GM21423 (cell line): ENCODE data around the gene ZNF366.

Source experiments
- ATAC-seq: cut with Tn5 transposase; IDR thresholded peaks from one replicate; pipeline ENCODE4 v1.9.1; 2021; ENCODE audit warnings: mild to moderate bottlenecking, moderate library complexity; ENCODE audit not compliant: unreplicated experiment

ZNF366 gene

DNA sequence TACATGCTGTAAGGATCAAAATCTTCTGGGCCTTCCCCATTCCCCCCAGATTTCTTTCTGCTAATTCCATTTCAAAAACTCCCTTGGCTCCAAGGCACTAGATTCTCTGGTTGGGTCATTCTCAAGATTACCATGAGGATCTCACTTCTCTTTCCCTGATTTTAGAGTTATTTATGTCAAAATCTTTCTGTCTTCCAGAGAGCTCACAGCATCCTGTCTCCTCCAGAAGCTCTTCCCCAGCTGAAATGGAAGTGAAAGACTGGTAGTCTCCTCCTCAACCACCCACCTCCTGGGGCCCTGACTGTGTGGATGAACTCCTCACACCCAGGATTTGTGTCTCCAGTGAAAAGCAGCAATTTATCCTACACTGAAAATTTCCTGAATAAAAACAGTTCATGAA lies 11.9 kb upstream of the ZNF366 start:
- ATAC-seq = no peak

DNA sequence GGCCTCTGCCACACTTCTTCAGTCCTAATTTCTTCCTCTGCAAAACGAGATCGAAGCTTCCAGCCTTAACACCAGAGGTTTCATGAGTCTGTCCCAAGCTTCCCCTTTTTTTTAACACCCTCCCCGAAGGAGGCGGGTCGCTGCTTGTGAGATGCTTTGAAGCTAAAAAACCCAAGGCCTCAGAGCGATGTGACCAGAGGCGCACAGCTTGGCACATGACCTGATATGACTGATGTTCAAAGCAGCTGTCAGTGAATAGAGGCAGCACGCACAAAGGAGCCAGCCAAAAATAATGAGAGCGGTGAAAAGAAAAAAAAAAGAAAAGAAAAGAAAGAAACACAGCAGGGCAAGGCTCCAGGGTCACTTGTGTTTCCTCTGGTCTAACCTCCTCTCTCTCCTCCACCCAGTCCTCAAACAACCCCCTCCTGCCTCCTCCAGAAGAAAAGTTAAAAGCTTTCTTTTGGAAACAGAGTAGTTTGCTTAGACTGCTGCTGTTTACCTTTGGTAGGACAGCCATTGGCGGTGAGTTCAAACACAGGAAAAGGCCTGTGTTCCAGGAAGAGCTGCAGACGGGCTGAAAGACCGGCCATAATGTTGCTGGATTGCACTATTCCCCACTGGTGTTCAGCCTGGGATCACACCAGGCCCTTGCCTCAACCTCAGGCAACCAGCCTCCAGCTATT lies 10.9 kb upstream of the ZNF366 start:
- ATAC-seq = no peak

DNA sequence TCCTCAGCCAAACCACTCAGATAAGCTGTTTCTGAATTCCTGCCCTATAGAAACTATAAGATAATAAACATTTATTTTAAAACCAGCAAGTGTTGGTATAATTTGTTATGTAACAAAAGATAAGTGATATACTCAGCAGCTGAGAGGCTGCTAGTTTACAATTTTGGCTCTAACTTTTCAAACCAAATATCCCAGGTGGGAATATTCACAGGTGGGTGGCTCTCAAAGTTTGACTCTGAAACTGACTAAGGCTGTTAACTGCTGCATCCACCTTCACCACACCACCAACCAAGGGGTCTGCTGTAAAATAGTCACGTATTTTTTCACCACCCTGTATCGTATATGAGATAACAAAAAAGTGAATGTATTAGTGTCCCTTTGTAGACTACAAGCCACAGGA lies 9.7 kb upstream of the ZNF366 start:
- ATAC-seq = no peak

DNA sequence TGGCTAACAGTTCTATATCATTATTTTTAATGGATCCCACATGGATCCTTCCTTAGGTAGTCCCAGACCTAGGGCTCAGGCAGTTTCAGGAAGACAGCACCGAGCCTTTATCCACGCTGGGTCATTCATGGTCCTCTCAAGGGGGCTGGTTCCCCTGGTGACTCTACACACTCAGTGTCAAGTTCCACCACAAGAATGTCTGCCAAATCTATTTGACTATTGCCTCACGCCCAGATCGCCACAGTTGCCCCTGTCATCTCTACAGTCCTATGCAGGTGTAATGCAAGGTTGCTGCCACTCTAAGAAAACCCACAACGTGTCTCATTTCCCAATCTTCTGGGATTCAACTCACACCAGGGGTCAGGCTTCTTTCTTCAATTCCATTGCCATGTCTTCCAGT lies 8.0 kb upstream of the ZNF366 start:
- no peak for ATAC-seq

DNA sequence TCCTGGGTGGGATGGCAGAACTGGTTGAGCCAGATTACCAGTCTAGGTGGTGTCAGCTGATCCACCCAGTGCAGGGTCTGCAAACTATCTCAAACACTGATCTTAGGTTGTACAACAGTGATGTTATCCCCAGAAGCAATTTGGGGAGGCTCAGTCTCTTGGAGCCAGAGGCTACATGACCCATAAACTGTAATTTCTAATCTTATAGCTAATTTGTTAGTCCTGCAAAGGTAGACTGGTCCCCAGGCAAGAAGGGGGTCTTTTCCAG lies 5.3 kb upstream of the ZNF366 start:
- ATAC-seq = no peak

DNA sequence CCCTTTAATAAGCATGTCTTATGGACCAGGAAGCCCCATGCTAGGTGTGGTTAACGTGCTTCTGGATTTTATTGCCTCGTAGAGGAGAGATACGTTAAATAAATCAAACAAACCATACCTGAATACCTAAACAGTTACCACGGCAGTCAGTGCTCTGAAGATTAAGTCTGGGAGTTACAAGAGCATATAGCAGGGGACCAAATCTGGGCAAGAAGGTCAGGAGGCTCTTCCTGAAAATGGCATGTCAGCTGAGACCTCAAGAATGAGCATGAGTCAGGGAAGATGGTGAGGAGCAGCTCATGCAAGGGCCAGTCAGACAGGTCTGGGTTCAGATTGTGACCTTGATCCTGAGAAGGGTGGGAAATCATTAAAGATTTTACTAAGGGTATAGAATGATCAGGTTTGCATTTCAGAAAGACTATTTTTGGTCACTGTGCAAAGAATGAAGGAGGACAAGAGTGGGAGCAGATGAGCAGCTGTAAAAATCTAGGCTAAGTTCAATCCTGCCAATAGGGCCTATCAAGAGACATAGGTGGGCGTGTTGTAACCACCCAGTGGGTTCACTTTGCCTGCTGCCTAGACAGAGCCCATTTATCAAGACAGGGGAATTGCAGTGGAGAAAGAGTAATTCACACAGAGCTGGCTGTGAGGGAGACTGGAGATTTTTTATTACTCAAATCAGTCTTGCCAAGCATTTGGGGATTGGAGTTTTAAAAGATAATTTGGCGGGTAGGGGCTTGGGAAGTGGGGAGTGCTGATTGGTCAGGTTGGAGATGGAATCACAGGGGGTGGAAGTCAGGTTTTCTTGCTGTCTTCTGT lies 4.8 kb upstream of the ZNF366 start:
- ATAC-seq = no peak

DNA sequence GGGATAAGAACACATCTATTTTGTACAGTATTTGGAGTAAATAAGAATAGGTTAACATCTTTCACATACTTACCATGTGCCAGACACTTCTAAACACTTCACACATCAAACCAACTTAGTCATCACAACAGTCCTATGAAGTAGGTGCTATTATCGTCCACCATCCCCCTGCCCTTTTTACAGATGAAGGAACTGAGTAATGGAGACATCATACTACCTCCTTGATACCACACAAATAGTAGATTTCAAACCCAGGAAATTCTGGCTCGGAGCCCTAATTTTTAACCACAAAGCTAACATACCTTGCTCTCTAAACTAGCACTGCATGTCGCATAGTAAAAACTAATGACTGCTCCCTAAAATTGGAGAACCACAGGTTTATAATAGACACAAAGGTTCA lies 4.2 kb upstream of the ZNF366 start:
- no peak for ATAC-seq

DNA sequence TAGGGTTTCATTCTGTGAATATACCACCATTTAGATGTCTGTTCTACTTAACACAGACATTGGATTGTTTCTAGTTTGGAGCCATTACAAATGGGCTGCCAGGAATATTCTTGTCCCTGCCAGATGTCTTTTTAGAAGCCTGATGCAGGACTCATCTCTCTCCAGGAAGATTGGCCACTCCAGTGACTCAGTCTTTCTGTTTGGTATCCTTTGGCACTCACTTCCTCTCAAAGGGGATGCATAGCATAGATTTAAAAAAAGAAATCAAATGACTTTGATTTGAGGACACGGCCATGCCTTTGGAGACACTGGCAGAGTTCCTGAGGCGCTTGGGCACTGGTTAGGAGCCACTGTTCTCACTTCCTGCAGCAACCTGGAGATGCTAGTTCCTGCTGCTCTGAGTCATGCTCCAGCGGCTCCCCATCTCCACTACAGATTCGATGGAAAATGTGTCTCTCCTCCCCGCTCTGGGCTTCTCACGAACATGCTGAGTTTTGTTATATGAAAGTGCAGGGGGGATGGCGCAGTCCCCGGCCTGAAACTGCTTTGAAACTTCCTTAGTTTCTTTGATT lies 3.5 kb upstream of the ZNF366 start:
- ATAC-seq = no peak

DNA sequence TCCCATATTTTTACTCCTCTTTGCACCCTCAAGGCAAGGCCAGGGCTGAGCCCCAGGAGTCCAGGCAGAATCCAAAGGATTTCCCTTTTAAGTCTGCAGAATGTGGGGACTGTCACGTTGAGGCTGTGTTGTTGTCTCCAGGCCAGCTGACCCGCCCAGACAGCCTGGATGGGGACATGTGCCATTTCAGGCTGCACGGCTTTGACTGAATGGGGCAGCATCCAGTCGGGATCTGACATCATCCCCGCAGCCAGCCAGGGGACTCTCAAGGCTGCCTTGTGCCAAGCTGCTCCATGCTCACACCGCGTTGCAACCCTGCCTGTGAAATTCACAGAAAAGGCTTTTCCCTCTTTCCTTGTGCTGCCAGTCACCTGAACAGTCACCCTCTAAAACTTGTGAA lies 2.2 kb upstream of the ZNF366 start:
- ATAC-seq = no peak

DNA sequence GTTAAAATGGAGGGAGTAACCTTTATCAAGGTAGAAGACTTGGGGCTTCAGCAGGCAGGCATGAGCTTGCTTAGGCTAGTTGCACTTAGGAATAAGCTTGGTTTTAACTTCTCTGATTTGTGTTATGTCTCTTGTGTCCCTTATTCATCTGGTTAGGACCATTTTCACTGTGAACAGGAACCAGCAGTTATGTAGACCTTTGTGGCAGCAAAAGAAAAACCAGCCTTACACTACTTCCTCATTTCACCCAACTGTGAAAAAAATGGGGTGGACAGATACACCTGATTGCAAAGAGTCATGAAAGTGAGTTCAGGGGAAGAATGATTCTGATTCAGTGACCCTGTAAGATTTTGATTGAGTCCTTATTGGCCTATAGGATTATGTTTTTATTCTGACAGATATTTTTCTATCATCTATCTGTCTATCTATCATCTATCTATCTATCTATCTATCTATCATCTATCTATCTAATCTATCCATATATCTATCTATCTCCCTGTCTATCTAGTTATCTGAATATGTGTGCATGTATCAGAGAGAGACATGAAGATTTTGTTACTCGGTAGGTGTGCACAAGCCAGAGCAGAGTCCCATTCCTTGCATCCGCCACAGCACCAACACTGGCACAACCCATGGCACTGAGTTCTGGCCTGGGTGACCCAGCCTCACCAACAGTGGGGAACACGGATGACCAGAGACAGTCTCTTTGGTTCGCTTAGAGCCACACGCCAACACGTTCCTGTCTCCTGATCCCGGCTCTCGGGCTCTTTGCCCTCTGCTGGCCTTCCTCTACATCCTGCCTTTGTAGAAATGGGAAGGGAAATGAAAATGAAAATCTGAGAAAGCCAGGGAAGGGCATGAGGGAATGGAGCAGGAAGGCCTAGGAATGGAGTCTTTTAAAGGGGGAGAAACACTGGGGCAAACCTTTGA lies 1.3 kb upstream of the ZNF366 start:
- ATAC-seq = peak; percentile 88

DNA sequence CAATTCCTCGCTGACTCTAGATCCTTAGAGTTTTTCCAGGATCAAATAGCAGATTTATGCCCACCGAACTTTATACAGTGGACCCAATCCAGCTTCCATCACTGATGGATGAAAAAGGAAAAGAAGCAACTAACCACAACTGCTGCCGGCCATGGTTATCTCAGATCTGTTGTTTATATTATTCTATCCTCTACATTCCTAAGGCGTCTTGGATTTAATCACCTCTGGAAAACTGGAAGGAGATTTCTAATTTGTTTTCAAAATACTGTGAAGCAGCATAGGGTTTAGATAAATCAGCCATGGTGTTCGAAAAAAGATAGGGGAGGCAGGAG lies 663 bp upstream of the ZNF366 start:
- no peak for ATAC-seq

DNA sequence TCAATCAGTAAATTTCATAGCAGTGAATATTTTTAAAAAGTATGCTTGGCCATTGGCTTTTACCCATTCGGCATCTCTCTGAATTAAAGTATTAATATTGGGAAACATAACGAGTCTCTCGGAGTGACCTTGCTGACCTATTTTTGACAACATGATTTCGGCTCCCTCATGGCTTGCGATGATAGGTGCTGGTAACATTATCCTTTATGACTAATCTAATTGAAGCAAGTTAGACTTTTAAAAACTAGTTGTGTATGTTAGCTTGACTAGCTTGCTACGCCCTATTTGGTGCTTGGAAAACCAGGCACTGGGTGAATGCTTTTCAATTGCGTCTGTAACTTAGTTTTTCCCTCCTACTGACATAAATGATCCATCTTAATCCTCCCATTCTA lies 1.1 kb downstream of the ZNF366 start:
- ATAC-seq = no peak

DNA sequence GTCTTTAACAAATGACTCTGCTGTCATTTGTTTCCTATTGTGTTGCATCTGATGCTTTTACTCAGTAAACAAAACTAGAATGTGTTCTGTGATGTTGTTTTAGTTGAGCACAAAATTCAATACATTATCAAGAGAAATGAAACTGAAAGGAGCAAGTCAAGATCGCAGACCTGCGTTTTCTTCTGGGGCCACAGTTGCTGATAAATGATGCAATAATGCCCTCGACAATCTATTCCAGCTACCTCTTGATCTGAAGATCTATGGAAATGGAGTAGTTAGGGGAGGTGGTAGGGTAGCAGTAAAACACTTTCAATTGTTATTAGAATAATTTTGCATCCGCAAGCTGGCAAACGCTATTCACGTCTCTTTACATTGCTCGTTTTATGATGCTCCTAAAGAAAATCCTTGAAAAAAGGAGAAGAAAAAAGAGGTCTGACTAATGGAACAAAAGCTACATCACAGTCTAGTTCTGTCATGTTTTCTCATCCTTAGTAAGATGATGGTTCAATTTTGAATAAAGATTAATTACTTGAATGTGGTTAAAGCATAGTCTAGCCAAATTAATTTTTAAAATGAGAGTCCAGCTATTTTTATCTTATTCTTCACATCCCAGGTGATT lies 1.6 kb downstream of the ZNF366 start:
- no peak for ATAC-seq

DNA sequence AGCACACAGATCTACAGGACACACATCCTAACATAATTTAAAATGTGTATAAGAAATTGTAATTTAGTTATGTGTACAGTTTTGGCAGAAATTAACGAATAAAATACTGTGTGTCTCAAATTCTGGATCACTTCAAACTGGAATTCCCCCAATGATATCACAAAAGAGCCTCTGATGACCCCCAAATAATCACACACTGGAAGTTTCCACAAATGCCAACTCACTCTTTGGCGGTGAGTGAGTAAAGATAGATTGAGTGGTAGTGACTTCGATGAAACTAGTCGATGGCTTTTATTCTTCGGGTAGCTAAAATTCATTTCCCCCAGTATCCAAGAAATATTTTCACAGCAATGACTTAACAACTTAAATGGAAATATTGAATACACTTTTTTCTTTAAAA lies 2.2 kb downstream of the ZNF366 start:
- no peak for ATAC-seq

DNA sequence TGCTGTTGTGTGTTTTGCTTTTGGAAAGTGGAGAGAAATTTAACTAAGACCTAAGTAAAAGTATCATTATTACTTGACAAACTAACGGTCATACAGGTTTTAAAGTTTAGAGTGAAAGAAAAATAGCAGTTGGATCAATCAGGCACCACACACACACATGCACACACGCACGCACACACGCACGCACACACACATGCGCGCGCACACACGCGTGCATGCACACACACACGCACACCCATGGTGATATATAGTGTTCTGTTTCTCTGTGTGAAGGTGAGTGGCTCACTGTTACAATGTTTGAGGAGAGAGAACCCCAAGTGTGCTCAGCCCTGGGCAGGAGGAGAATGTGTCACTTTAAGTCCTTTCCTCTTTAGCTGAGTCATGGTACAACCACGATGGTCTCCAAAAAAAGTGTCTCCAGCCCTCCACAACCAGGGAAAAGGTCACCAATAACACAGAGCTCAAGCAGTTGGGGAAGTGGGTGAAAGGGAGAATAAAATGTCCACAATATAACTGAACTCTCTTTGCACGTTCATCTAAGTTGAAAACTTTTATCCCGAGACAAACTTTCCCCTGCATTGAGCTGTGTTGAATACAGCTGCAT lies 3.2 kb downstream of the ZNF366 start:
- no peak for ATAC-seq

DNA sequence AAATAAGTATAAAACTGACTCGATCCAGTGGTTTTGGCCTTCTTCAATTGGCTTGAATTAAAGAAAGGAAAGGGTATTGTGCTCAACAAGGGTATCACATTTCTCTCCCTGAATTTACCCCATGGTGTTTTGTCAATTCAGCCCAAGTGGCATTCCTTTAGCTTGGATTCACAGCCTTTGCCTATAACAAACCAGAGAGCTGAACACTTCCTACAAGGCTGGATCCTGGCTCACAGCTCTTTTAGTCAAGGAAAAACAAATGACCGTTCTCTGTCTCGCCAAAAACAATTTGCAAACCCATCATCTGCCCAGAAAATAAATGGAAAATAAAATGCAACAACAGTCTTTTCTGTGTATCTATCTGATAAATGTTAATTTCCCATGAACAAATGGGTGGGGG lies 5.7 kb downstream of the ZNF366 start:
- no peak for ATAC-seq

DNA sequence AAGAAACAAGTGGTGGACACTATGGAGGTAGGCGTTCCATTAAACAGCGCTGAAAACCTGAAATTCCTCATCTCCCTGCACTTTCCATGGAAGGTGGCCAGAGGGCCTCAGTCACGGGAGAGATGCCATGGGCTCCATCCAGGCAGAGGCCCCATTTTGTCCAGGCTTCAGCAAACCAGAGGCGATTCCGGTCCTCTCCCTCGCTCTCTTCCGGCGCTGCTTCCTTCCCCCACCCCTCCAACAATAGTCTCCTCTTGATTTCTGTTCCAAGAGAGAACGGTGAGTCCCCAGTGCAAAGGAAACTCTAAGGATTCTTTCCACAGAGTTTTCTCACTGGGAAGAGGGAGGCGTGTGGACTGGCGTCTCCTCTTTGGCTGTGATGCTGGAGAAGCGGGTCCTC lies 7.5 kb downstream of the ZNF366 start:
- ATAC-seq = no peak

DNA sequence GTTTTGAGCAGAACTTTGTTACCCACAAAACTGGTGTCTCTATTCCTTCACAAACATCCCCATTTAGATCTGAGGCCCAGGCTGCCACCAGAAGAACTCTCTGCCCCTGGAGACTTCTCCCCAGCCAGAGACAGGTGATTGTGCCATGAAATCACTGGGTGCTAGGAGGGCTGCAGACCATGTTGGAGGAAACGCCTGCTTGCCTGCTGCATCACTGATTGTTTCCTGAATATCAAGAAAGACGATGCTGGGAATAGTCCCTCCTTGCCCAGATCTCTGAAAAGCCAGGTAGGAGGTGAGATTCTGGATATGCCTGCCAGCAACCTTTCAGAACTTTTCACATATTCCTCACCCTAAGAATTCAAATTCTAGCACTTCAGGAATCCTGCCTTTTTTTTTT lies 8.1 kb downstream of the ZNF366 start:
- ATAC-seq = no peak

DNA sequence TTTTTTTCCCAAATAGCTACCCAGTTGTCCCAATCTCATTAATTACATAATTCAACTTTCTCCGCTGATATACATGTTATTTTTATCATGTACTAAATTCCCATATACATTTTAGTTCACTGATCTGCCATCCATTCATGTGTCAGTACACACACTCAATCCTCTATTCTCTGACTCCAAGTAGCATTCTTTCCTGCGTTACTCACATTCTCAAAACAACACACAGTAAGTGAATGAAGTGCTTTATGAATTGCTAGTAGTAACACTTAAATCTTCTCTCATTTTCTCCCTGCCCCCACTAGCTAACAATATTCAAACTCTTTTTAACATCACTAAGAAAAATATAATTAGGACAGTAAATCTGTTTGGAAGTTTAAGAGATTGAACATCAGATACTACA lies 8.9 kb downstream of the ZNF366 start:
- no peak for ATAC-seq

DNA sequence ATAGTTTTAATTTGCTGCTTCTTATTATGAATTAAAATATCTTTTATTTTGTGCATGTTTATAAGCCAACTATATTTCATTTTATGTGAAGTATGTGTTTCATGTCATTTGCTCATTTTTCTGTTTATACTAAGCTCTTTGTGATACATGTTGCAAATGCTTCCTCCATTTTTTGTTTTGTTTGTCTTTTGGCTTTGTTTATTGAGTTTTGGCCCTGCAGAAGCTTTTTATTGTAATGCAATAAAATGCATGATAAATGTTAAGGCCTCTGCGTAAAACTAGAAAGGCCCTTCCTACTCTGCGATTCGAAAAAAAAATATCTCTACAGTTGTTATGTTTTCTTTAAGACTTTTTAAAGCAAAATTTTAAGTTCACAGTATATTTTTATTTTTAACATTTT lies 9.4 kb downstream of the ZNF366 start:
- ATAC-seq = no peak

DNA sequence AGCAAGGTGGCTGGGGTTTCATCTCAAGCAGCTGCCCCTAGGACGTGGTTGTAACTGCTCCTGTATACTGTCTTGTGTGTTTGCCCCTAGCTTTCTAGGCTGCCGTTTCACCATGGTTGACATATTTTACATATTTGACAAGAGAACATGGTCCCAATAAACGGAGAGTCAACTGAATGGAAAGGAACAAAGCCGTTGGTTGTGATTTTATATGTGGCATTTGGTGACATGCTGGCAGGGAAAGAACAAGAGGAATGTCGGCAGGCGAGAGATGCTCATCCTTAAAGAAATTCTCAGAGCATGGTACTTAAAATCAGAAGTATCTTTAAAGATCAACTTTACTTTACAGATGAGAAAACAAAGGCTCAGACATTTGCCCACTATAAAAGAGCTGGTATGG lies 11.8 kb downstream of the ZNF366 start:
- no peak for ATAC-seq
